MM.1S (cell line): ENCODE data around the gene TIPIN.

ENCODE experiments used
- DNase-seq: peaks from one replicate; pipeline ENCODE4 v3.0.0-alpha.2; 2015
- H2AFZ ChIP-seq: fragments of 300-600 bp; sonication (generic); 2 replicates; pipeline ENCODE4 v1.6.0; 2016; ENCODE audit warnings: antibody characterized with exemption, low read length
- H3F3A ChIP-seq: fragments of 300-600 bp; sonication (generic); 2 replicates; pipeline ENCODE4 v1.6.1; 2016; ENCODE audit warnings: mild to moderate bottlenecking, antibody characterized with exemption, low read length, moderate library complexity, mixed read lengths; ENCODE audit not compliant: insufficient read depth
- H3K27ac ChIP-seq: fragments of 300-600 bp; sonication (generic); 2 replicates; pipeline ENCODE4 v1.5.1; 2016; ENCODE audit warnings: mild to moderate bottlenecking, low read length
- H3K27me3 ChIP-seq: fragments of 300-600 bp; sonication (generic); replicated peaks from 2 replicates; pipeline ENCODE4 v1.6.0; 2016; ENCODE audit warnings: low read length; ENCODE audit not compliant: insufficient read depth
- H3K36me3 ChIP-seq: fragments of 300-600 bp; sonication (generic); replicated peaks from 2 replicates; pipeline ENCODE4 v1.6.1; 2016; ENCODE audit warnings: mild to moderate bottlenecking, low read length, mixed read lengths; ENCODE audit not compliant: insufficient read depth
- H3K4me1 ChIP-seq: fragments of 300-600 bp; sonication (generic); 2 replicates; pipeline ENCODE4 v1.6.1; 2016; ENCODE audit warnings: low read length, mixed read lengths
- H3K4me2 ChIP-seq: fragments of 300-600 bp; sonication (generic); 2 replicates; pipeline ENCODE4 v1.6.0; 2016; ENCODE audit warnings: low read depth, low read length
- H3K4me3 ChIP-seq: fragments of 300-600 bp; sonication (generic); 2 replicates; pipeline ENCODE4 v1.5.1; 2016; ENCODE audit warnings: low read length, mixed read lengths
- H3K79me2 ChIP-seq: fragments of 300-600 bp; sonication (generic); 2 replicates; pipeline ENCODE4 v1.6.1; 2016; ENCODE audit warnings: mixed run types, low read length, mixed read lengths
- H3K9ac ChIP-seq: fragments of 300-600 bp; sonication (generic); 2 replicates; pipeline ENCODE4 v1.6.1; 2016; ENCODE audit warnings: low read length, mixed read lengths
- H3K9me2 ChIP-seq: fragments of 300-600 bp; sonication (generic); replicated peaks from 2 replicates; pipeline ENCODE4 v1.6.1; 2016; ENCODE audit warnings: mild to moderate bottlenecking, low read length, mixed read lengths; ENCODE audit not compliant: insufficient read depth
- H3K9me3 ChIP-seq: fragments of 300-600 bp; sonication (generic); replicated peaks from 2 replicates; pipeline ENCODE4 v1.6.1; 2016; ENCODE audit warnings: mild to moderate bottlenecking, low read length, mixed read lengths; ENCODE audit not compliant: insufficient read depth
- H4K20me1 ChIP-seq: fragments of 300-600 bp; sonication (generic); 2 replicates; pipeline ENCODE4 v1.6.1; 2016; ENCODE audit warnings: mild to moderate bottlenecking, low read length, moderate library complexity, mixed read lengths; ENCODE audit not compliant: insufficient read depth
- EZH2 ChIP-seq: fragments of 300-600 bp; sonication (generic); optimal IDR thresholded peaks from 2 replicates; pipeline ENCODE3; 2017; ENCODE audit warnings: low read depth, mild to moderate bottlenecking, antibody characterized with exemption, low read length, mixed read lengths
- EZH2phosphoT487 ChIP-seq: fragments of 300-600 bp; sonication (generic); IDR thresholded peaks from 2 replicates; pipeline ENCODE4 v1.6.1; 2018; ENCODE audit warnings: antibody characterized with exemption, low read length
- TF ChIP-seq, protein P1 (sequence below): fragments of 300-600 bp; sonication (generic); IDR thresholded peaks from 2 replicates; pipeline ENCODE4 v1.5.1; 2016; ENCODE audit warnings: antibody characterized with exemption, low read length, mixed read lengths

TIPIN gene

DNA sequence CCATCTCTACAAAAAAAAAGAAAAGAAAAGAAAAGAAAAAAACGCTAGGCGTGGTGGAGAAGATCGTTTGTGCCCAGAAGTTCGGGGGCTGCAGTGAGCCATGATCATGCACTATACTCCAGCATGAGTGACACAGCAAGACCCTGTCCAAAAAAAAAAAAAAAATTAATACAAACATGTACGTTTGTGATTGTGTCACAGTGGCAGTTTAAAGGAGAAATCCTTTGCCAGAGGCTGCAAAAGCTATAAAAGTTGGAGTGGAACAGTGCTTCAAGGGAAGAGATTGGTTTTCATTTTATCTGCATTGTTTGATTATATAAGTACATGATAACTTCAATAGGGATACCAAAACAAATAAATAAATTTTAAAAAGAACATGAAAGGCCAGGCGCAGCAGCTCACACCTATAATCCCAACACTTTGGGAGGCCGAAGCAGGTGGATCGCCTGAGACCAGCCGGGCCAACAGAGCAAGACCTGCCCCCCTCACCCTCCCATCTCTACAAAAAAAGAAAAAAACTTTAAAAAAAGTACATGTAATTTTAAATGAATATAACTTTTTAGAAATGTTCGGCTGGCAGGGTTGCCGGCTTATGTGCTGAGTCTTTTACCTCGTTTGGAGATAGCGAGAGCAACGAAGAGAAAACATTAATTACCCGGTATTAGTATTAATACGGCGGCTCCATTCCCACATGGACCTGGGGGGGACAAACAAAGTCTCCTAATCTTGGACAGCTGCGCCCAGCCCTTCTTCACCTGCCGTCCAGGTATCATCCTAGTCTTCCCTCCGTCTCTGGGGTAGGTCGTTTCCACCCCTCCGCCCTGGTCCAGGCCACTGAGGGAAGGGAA is 63.7 kb downstream of the TIPIN start:
- H3K9ac ChIP-seq = peak overlapping the region; percentile 84
- no peaks in the 10 kb centered on the region for H3K36me3 ChIP-seq
- peaks cover 12% of the 10 kb centered on the region for H3F3A ChIP-seq
- H4K20me1 ChIP-seq = no peaks in the 10 kb centered on the region
- no peaks in the 10 kb centered on the region for H3K9me3 ChIP-seq
- TF ChIP-seq, protein P1, sequence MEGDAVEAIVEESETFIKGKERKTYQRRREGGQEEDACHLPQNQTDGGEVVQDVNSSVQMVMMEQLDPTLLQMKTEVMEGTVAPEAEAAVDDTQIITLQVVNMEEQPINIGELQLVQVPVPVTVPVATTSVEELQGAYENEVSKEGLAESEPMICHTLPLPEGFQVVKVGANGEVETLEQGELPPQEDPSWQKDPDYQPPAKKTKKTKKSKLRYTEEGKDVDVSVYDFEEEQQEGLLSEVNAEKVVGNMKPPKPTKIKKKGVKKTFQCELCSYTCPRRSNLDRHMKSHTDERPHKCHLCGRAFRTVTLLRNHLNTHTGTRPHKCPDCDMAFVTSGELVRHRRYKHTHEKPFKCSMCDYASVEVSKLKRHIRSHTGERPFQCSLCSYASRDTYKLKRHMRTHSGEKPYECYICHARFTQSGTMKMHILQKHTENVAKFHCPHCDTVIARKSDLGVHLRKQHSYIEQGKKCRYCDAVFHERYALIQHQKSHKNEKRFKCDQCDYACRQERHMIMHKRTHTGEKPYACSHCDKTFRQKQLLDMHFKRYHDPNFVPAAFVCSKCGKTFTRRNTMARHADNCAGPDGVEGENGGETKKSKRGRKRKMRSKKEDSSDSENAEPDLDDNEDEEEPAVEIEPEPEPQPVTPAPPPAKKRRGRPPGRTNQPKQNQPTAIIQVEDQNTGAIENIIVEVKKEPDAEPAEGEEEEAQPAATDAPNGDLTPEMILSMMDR = no peak
- TF ChIP-seq EZH2 (no peak), EZH2phosphoT487 (no peak)
- H2AFZ ChIP-seq = peak overlapping the region; percentile 79
- H3K79me2 ChIP-seq = peaks cover 32% of the 10 kb centered on the region
- no peak for DNase-seq
- peak overlapping the region; percentile 73; the same call in 1 of the 2 replicates for H3K27ac ChIP-seq
- H3K4me3 ChIP-seq = peak overlapping the region; percentile 79
- H3K27me3 ChIP-seq = no peaks in the 10 kb centered on the region
- H3K9me2 ChIP-seq = no peaks in the 10 kb centered on the region
- peak overlapping the region; percentile 76 for H3K4me2 ChIP-seq
- peaks cover 20% of the 10 kb centered on the region; the same call in 1 of the 2 replicates for H3K4me1 ChIP-seq

DNA sequence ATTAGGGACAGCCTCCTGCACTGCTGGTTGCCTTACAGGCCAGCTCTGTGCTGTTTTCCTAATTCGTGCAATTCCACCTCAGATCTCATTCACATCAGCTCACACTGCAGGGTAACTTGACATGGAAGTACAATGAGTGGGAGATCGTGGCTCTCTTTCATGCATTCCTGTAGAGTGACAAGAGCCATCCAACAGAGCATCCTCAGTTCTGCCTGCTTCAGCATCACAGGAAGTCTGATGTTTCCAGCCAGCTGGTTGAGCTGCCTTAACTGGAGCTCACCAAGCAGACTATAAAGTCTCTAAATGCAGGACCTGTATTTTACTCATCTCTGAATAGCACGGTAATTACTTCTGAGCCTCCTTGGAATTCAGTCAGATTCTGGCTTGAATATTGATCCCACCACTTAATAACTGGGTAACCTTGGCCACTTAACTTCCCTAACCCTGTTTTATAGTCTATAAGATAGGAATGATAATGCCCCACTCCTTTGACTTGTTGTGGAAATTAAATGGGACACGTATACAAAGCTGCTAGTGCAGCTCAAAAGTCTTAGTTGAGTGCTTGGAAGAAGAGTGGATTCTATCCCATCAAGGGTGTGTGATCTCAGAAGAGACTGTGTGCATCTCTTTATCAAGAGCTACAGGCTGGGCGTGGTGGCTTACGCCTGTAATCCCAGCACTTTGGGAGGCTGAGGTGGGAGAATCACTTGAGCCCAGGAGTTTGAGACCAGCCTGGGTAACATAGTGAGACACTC is 64.5 kb downstream of the TIPIN start:
- Histone ChIP-seq H3K36me3 (no peaks in the 10 kb centered on the region), H3K79me2 (peaks cover 29% of the 10 kb centered on the region), H3K27ac (no peak overlapping the region), H3K9me3 (no peaks in the 10 kb centered on the region), H3K9ac (no peak overlapping the region), H2AFZ (no peak overlapping the region), H3K27me3 (no peaks in the 10 kb centered on the region), H4K20me1 (no peaks in the 10 kb centered on the region), H3K4me2 (peak overlapping the region; percentile 76; the same call in 1 of the 2 replicates), H3K4me3 (no peak overlapping the region), H3F3A (peaks cover 12% of the 10 kb centered on the region), H3K4me1 (peaks cover 20% of the 10 kb centered on the region; the same call in 1 of the 2 replicates), H3K9me2 (no peaks in the 10 kb centered on the region)
- DNase-seq = no peak
- TF ChIP-seq EZH2 (no peak), EZH2phosphoT487 (no peak)
- TF ChIP-seq, protein P1 = no peak

DNA sequence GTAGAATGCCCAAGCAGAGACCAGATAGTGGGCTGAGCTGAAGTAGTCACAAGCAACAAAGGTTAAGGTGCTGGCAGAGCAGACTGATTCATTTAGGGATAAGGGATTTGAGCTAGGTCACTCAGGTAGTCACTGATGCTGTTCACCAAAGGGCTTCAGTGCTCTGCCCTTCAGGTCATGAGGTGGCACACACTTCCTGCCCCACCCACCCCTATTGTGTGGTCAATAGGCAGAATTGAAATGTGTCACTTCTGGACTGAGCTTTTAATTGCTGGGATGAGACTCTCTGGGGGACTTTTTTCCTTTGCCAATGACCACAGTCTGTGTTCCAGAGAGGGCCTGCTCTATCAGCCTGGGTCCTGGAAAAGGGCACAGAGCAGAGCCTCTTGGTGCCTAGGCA is 66.0 kb downstream of the TIPIN start:
- Histone ChIP-seq H3K27me3 (no peaks in the 10 kb centered on the region), H3K4me1 (peaks cover 15% of the 10 kb centered on the region; the same call in 1 of the 2 replicates), H3K27ac (no peak overlapping the region), H3K9ac (no peak overlapping the region), H3K4me3 (no peak overlapping the region), H2AFZ (no peak overlapping the region), H3K36me3 (no peaks in the 10 kb centered on the region), H3F3A (peaks cover 12% of the 10 kb centered on the region), H3K4me2 (no peak overlapping the region), H3K9me3 (no peaks in the 10 kb centered on the region), H3K79me2 (peaks cover 15% of the 10 kb centered on the region), H4K20me1 (no peaks in the 10 kb centered on the region), H3K9me2 (no peaks in the 10 kb centered on the region)
- peak; percentile 30 for DNase-seq
- TF ChIP-seq EZH2phosphoT487 = no peak
- TF ChIP-seq, protein P1 = no peak
- TF ChIP-seq EZH2 = no peak
